Breast epithelium (tissue), 4 donors: ENCODE measurements around the gene TMEM18. TPM values are rescaled to one million over a fixed set of nuclear protein-coding genes. Genes with fewer than 3 reads are reported as not detected.

Experiments
- DNase-seq, 2 donors: peaks; one replicate each; pipeline ENCODE4 v3.0.0-alpha.2; 2019; ENCODE audit warnings: low spot score in 2 of 2
- H3K27ac ChIP-seq, 2 donors: fragments of 200-600 bp; sonication (generic) in 1 of 2; one replicate each; pipeline ENCODE4 v1.5.1; 2016 to 2019; ENCODE audit warnings: mild to moderate bottlenecking in 1 of 2
- H3K27me3 ChIP-seq, 2 donors: fragments of 200-600 bp; sonication (generic) in 1 of 2; one replicate each; pipeline versions ENCODE4 v1.5.1 to v1.6.0; 2017 to 2019; ENCODE audit warnings: control low read depth in 1 of 2, mild to moderate bottlenecking in 1 of 2
- H3K36me3 ChIP-seq: fragments of 200-600 bp; one replicate; pipeline ENCODE4 v1.5.1; 2019
- H3K4me1 ChIP-seq, 2 donors: fragments of 200-600 bp; sonication (generic); one replicate each; pipeline ENCODE4 v1.5.1; 2016 to 2019; ENCODE audit warnings: control low read depth in 1 of 2
- H3K4me3 ChIP-seq, 3 donors: fragments of 200-600 bp; sonication (generic); 1 replicate in 2 of 3; 2 replicates in 1 of 3; pipeline ENCODE4 v1.5.1; 2016 to 2019; ENCODE audit warnings: mild to moderate bottlenecking in 3 of 3, moderate library complexity in 2 of 3
- H3K9me3 ChIP-seq, 2 donors: fragments of 200-600 bp; sonication (generic) in 1 of 2; one replicate each; pipeline ENCODE4 v1.5.1; 2016 to 2019; ENCODE audit warnings: control low read depth in 1 of 2
- POLR2A ChIP-seq: fragments of 450-650 bp; IDR thresholded peaks from one replicate; pipeline ENCODE4 v1.6.1; 2016; ENCODE audit warnings: antibody characterized with exemption, mild to moderate bottlenecking, moderate library complexity
- POLR2AphosphoS5 ChIP-seq, 3 donors: sonication (generic); formaldehyde crosslinking; IDR thresholded peaks; one replicate each; pipeline ENCODE4 v1.6.1; 2017; ENCODE audit warnings: antibody characterized with exemption in 3 of 3
- intact Hi-C: fragments of 100-400 bp; cut with DNase I; formaldehyde crosslinking; loops from one replicate; pipeline ENCODE4 v1.15.1; 2023; ENCODE audit warnings: low total_unique reads
- total RNA-seq, 3 donors: library from RNA; depleted of rRNA; stranded (reverse); fragments of >200 nt; gene quantifications; one replicate each; pipeline ENCODE4 v1.1.0, GENCODE V29; 2016
- TF ChIP-seq, protein P1 (sequence below), 3 donors: fragments of 450-650 bp; IDR thresholded peaks; one replicate each; pipeline ENCODE4 v1.5.1; 2016 to 2017; ENCODE audit warnings: antibody characterized with exemption in 3 of 3, mild to moderate bottlenecking in 3 of 3, moderate library complexity in 3 of 3

TMEM18 gene
- total RNA-seq, 3 donors from 2014 or later: 17.7 to 34.6 (median 27.4) TPM

DNA sequence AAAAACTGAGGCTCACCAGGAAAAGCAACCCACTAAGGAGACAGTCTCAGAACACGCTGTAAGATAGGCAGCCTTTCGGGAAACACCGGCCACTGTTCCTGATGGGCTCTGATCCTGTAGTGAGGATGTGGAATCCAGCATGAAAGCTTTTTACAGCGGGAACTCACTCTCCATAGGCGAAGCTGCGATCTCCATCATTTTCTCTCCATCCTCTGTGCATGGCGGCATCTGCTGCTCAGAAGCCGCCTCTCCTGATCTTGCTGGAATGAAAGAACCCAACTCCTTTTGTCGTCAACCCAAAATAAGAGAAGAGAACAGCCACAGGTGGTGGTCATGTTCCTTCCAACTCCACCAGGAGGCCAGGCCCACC, 49.9 kb downstream of the TMEM18 start:
- Histone ChIP-seq H3K4me3 (no peak overlapping the region), H3K27me3 (no peaks in the 10 kb centered on the region), H3K36me3 (no peaks in the 10 kb centered on the region), H3K9me3 (no peaks in the 10 kb centered on the region), H3K27ac (no peak overlapping the region), H3K4me1 (no peaks in the 10 kb centered on the region)
- TF ChIP-seq, protein P1, sequence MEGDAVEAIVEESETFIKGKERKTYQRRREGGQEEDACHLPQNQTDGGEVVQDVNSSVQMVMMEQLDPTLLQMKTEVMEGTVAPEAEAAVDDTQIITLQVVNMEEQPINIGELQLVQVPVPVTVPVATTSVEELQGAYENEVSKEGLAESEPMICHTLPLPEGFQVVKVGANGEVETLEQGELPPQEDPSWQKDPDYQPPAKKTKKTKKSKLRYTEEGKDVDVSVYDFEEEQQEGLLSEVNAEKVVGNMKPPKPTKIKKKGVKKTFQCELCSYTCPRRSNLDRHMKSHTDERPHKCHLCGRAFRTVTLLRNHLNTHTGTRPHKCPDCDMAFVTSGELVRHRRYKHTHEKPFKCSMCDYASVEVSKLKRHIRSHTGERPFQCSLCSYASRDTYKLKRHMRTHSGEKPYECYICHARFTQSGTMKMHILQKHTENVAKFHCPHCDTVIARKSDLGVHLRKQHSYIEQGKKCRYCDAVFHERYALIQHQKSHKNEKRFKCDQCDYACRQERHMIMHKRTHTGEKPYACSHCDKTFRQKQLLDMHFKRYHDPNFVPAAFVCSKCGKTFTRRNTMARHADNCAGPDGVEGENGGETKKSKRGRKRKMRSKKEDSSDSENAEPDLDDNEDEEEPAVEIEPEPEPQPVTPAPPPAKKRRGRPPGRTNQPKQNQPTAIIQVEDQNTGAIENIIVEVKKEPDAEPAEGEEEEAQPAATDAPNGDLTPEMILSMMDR (IDR thresholded peaks at IDR 0.05): no peak
- TF ChIP-seq POLR2A (no peak), POLR2AphosphoS5 (IDR thresholded peaks at IDR 0.05) (no peak)
- intact Hi-C loops: no loop called here
- DNase-seq: no peak

DNA sequence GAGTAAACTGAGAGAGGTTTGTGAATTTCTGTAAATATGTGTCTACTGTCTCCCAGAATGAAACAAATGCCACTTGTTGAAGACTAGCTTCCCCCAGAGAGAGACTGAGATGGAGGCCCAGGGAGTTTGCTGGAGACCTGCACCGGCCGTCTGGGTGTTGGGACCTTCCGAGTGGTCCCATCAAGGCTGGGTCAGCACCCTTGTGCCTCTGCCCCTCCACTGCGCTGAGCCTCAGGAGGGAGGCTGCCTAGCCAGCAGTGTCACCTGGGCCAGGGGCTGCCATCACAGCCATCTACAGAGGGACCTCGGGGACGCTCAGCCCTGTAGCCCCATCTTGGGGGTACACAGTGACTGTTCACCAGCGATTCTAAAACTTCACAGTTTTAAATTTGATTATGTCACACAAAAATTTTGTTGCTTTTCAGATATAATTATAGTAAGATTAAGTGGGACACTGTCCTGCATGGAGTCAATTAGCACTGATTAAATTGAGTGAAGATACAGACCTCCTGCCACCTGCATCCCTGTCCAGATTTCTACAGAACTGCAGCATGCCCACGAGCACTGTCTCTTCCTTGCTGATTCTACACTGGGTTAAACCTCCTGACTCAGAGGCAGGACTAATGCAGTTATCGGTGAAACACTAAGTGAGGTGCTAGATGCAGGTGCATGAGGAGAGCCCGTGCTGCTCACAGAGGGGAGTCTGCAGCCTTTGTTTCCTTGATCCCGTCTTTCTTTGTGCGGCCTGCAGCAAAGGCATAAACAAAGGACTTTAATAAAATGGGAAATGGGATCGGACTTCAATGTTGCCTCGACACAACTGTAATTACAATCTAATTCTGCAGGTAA, 50.5 kb downstream of the TMEM18 start:
- DNase-seq: no peak
- no peaks in the 10 kb centered on the region for H3K4me1 ChIP-seq
- TF ChIP-seq POLR2A: no peak
- TF ChIP-seq, protein P1 (IDR thresholded peaks at IDR 0.05): no peak
- no peak for TF ChIP-seq POLR2AphosphoS5 (IDR thresholded peaks at IDR 0.05)

DNA sequence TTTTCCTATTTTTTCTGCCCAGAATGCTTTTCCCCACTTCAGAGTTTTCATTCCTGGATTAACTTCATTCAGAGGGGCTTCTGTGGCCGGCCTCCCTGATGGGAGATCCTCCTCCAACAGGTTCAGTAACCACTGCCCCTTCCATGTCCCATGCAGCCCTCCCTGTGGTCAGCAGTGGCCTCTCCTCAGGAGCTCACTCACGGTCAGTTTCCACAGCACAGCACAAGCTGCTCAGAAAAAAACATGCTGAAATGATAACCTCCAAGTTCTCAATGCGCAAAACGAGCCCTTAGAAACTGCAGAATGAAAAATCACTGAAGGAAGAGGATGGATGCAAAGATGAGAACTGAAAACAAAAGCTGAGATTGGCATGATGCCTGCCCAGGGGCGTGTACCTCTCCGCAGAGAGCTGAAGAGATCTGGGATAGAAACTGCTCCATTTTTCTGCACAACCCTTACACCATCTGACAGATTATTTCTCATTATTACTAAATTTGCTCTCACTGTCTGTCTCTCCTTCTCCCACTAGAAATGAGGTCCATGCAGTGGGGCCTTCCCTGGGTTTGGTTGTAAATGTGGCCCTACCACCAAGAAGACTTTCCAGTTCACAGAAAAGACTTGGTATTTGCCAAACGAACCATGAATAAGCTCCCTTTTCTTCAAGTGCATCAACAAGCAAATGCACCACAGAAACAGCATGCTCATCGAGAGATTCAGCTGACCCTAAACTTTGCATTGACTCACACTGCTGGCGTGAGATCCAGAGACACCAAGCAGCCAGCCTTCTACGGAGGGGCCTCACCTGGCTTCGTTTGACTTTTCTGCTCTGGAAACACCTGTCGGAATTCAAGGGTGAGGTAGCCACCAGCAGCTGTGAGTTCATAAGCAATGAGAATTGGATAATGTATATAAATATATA, 51.5 kb downstream of the TMEM18 start:
- H3K9me3 ChIP-seq: peaks cover 0 to 9% of the 10 kb centered on the region in 2 donors
- H3K4me3 ChIP-seq: no peak overlapping the region
- H3K27ac ChIP-seq: no peak overlapping the region
- no peaks in the 10 kb centered on the region for H3K27me3 ChIP-seq
- DNase-seq: no peak
- intact Hi-C loops: no loop called here
- no peak for TF ChIP-seq POLR2AphosphoS5 (IDR thresholded peaks at IDR 0.05)
- TF ChIP-seq, protein P1 (IDR thresholded peaks at IDR 0.05): no peak
- TF ChIP-seq POLR2A: no peak
- H3K4me1 ChIP-seq: no peaks in the 10 kb centered on the region
- no peaks in the 10 kb centered on the region for H3K36me3 ChIP-seq

More for the DNA sequence above, 50.5 kb downstream of the TMEM18 start:
- Histone ChIP-seq H3K36me3 (no peaks in the 10 kb centered on the region), H3K4me3 (no peak overlapping the region), H3K9me3 (no peaks in the 10 kb centered on the region), H3K27me3 (no peaks in the 10 kb centered on the region), H3K27ac (no peak overlapping the region)
- intact Hi-C loops: no loop called here

DNA sequence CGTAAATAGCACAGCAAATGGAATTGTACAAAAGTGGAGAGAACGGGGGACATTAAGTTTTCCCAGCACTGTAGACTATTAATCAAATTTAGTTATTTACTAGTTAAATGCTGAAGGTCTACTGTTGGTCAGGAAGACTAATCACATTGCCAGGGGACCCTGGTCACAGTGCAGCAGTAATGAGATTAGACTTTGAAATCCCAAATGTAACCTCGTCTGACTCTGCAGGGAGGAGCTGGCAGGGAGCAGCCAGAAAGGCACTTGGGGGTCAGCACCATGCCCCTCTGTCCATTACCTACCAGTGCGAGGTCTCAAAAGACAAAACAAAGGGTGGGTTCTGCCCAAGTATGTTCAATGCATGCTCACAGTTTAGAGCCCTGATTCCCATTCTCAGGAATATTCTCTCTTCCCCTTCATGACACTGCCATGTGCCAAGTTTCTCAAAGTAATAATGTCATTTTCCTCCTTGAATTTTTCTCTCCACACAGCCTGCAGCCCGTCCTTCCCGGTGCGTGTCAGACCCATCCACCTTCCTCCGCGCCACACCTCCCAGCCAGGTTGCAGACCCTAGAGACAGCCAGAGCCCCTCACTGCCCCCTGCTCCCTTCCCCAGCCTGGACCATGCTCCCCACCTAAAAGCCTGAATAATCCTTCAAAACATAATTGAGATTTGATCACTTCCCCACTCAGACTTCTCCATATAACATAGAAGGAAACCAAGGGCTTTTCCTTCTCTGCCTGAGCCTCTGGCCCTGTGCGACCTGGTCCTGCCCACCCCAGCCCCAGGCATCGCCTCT, 52.5 kb downstream of the TMEM18 start:
- no peak for DNase-seq
- no peaks in the 10 kb centered on the region for H3K27me3 ChIP-seq

More for the DNA sequence above, 52.5 kb downstream of the TMEM18 start:
- H3K27ac ChIP-seq: no peak overlapping the region
- no peaks in the 10 kb centered on the region for H3K36me3 ChIP-seq
- H3K9me3 ChIP-seq: peaks cover 0 to 10% of the 10 kb centered on the region in 2 donors
- no peak overlapping the region for H3K4me3 ChIP-seq
- TF ChIP-seq, protein P1 (IDR thresholded peaks at IDR 0.05): no peak
- TF ChIP-seq POLR2AphosphoS5 (IDR thresholded peaks at IDR 0.05) (no peak), POLR2A (no peak)
- intact Hi-C loops: no loop called here
- no peaks in the 10 kb centered on the region for H3K4me1 ChIP-seq
